Measurements from ENCODE around the gene NEU1.
"Not testable (repeated sequence)": the region's sequence is repeated elsewhere in the genome, so short reads cannot be mapped to it uniquely, and the experiment has no call there.

The NEU1 gene

GRCh38 chr6:31862344-31863235 is at the start of gene NEU1:
NEU1 (minus strand) TSS chr6:31862821; CDS start chr6:31862776, 45 bp downstream.
- peak; percentile 100 for DNase-seq (ENCODE audit: low spot score)

- no peak for DNase-seq (ENCODE audit: low spot score)
These were observed 49.4 kb upstream of the NEU1 start for GRCh38 chr6:31911826-31912585.

- DNase-seq (ENCODE audit: low spot score), result not testable (repeated sequence)
These were observed 46.7 kb upstream of the NEU1 start for GRCh38 chr6:31909298-31909697.

GRCh38 chr6:31908791-31909190 is 46.2 kb upstream of the NEU1 start:
- DNase-seq (ENCODE audit: low spot score), result peak; percentile 37

- DNase-seq (ENCODE audit: low spot score), result not testable (repeated sequence)
These were observed 45.6 kb upstream of the NEU1 start for GRCh38 chr6:31908255-31908654.

- DNase-seq (ENCODE audit: low spot score), result peak; percentile 67
These were observed 44.7 kb upstream of the NEU1 start for GRCh38 chr6:31907158-31907813.

- not testable (repeated sequence) for DNase-seq (ENCODE audit: low spot score)
These were observed 44.1 kb upstream of the NEU1 start for GRCh38 chr6:31906727-31907126.

- DNase-seq (ENCODE audit: low spot score), result no peak
These were observed 43.5 kb upstream of the NEU1 start for GRCh38 chr6:31906122-31906521.

GRCh38 chr6:31905041-31905440 is 42.4 kb upstream of the NEU1 start:
- no peak for DNase-seq (ENCODE audit: low spot score)

GRCh38 chr6:31903957-31904356 is 41.3 kb upstream of the NEU1 start:
- DNase-seq (ENCODE audit: low spot score), result no peak

GRCh38 chr6:31901953-31902643 is 39.5 kb upstream of the NEU1 start, which contains the start of gene ZBTB12:
ZBTB12 (minus strand) TSS chr6:31902086; CDS start chr6:31901305, 781 bp downstream.
- peak; percentile 90 for DNase-seq (ENCODE audit: low spot score)

- peak; percentile 29 for DNase-seq (ENCODE audit: low spot score)
These were observed 38.9 kb upstream of the NEU1 start for GRCh38 chr6:31901415-31901952.

- DNase-seq (ENCODE audit: low spot score), result peak; percentile 30
These were observed 38.3 kb upstream of the NEU1 start for GRCh38 chr6:31900917-31901414.

- no peak for DNase-seq (ENCODE audit: low spot score)
These were observed 37.5 kb upstream of the NEU1 start for GRCh38 chr6:31899882-31900722.

GRCh38 chr6:31899215-31899614 is 36.6 kb upstream of the NEU1 start:
- DNase-seq (ENCODE audit: low spot score), result no peak

GRCh38 chr6:31898383-31899011 is 35.9 kb upstream of the NEU1 start:
- DNase-seq (ENCODE audit: low spot score), result peak; percentile 55

GRCh38 chr6:31897612-31898382 is 35.2 kb upstream of the NEU1 start, which contains the start of gene EHMT2:
EHMT2 (minus strand) TSS chr6:31897698; CDS start chr6:31897677, 21 bp downstream.
- peak; percentile 87 for DNase-seq (ENCODE audit: low spot score)

GRCh38 chr6:31896856-31897611 is 34.4 kb upstream of the NEU1 start:
- no peak for DNase-seq (ENCODE audit: low spot score)
